ENCODE results near the gene IFI16. TPM values are rescaled to one million over a fixed set of nuclear protein-coding genes. Genes with fewer than 3 reads are reported as not detected.

IFI16 gene
- total and polyA plus RNA-seq, 2 of the 4 experiments (the other 2 are of a cell fraction): 45.0 to 65.3 TPM

GRCh38 chr1:159083013-159083412 lies 73.3 kb downstream of the IFI16 start:
- Histone ChIP-seq H3K4me1 (ENCODE audit: control insufficient read depth, insufficient read depth, low read length) (no peaks in the 10 kb centered on the region), H4K91ac (ENCODE audit: insufficient read depth, low read depth, low read length) (no peak overlapping the region), H3K14ac (replicated peaks; ENCODE audit: low read depth, low read length) (no peak overlapping the region), H3K9ac (ENCODE audit: low read depth, low read length) (no peak overlapping the region), H4K20me1 (ENCODE audit: insufficient read depth, low read length) (no peaks in the 10 kb centered on the region), H2AK5ac (ENCODE audit: low read depth, low read length) (no peak overlapping the region), H4K5ac (ENCODE audit: low read depth, low read length) (no peak overlapping the region), H3K9me3 (ENCODE audit: control insufficient read depth, insufficient read depth, low read length) (no peaks in the 10 kb centered on the region), H3K79me1 (ENCODE audit: low read depth in 1 of 2, low read length in 2 of 2) (no peaks in the 10 kb centered on the region), H3K4ac (ENCODE audit: low read depth, low read length) (no peak overlapping the region), H3K4me3 (ENCODE audit: insufficient read depth, low read depth, low read length) (no peak overlapping the region), H2AK9ac (replicated peaks; ENCODE audit: low read depth, low read length, poor library complexity) (no peak overlapping the region), H2BK15ac (ENCODE audit: low read depth, low read length) (no peak overlapping the region), H3K36me3 (ENCODE audit: control insufficient read depth, insufficient read depth, low read length) (no peaks in the 10 kb centered on the region), H3K27me3 (ENCODE audit: control insufficient read depth, insufficient read depth, low read length) (peaks cover 3% of the 10 kb centered on the region), H2BK5ac (ENCODE audit: low read depth, low read length, poor library complexity, severe bottlenecking) (no peak overlapping the region), H3K4me2 (ENCODE audit: low read depth, low read length) (no peak overlapping the region), H3K56ac (ENCODE audit: extremely low read depth, insufficient read depth, low read length) (no peak overlapping the region), H3K23ac (ENCODE audit: low read depth, low read length) (no peak overlapping the region), H3K18ac (ENCODE audit: low read depth, low read length) (no peak overlapping the region), H2BK20ac (ENCODE audit: low read depth, low read length) (no peak overlapping the region), H4K8ac (ENCODE audit: low read depth in 2 of 2, low read length in 2 of 2) (no peak overlapping the region), H2BK120ac (ENCODE audit: low read depth, low read length) (no peak overlapping the region), H3K27ac (ENCODE audit: insufficient read depth, low read length) (no peak overlapping the region), H2AFZ (replicated peaks; ENCODE audit: low read length, poor library complexity) (no peak overlapping the region), H3K9me1 (ENCODE audit: insufficient read depth, low read length) (no peaks in the 10 kb centered on the region; the same call in 1 of the 2 replicates)
- DNase-seq (no peak), ATAC-seq (ENCODE audit: low read depth) (no peak)
- dilution Hi-C loops (cut with HindIII; ENCODE audit: low sequenced_read_pairs, unreplicated experiment): no loop called here
- TF ChIP-seq MAZ (IDR thresholded peaks at IDR 0.05; ENCODE audit: borderline replicate concordance, low read depth, low read length) (no peak), RCOR1 (IDR thresholded peaks at IDR 0.05; ENCODE audit: insufficient replicate concordance, low read length) (no peak), CEBPB (IDR thresholded peaks at IDR 0.05; ENCODE audit: low read depth, low read length) (no peak), MXI1 (IDR thresholded peaks at IDR 0.05; ENCODE audit: borderline replicate concordance, low read depth, low read length) (no peak), MAFK (IDR thresholded peaks at IDR 0.05; ENCODE audit: low read depth, low read length) (no peak), CHD1 (IDR thresholded peaks at IDR 0.05; ENCODE audit: low read depth, low read length) (no peak), RAD21 (IDR thresholded peaks at IDR 0.05; ENCODE audit: low read length) (no peak), CTCF (conservative IDR thresholded peaks at IDR 0.05; ENCODE audit: low read depth, low read length) (no peak), POLR2A (IDR thresholded peaks at IDR 0.05; ENCODE audit: low read depth, low read length) (no peak), ELK1 (IDR thresholded peaks at IDR 0.05; ENCODE audit: borderline replicate concordance, low read depth, low read length) (no peak), USF2 (IDR thresholded peaks at IDR 0.05; ENCODE audit: low read depth, low read length) (no peak)
- in situ Hi-C loops (cut with MboI; ENCODE audit: low sequenced_read_pairs): loop anchor here (10.0 kb wide), 1 partner anchor 1118 kb away; no protein-coding TSS in a partner anchor
- ChIA-PET CTCF (no interaction called here), POLR2A (ENCODE audit: unreplicated experiment) (no interaction called here)
- WGBS, 2 experiments (ENCODE audit: extremely low coverage in 2 of 2, insufficient read length in 1 of 2): no CpG with 5 or more reads among the region's 1 CpG
- BruUV-seq (replicated peaks): no TSS peak
- intact Hi-C loops (cut with micrococcal nuclease): no loop called here
